ENCODE results near the gene NKX2-2. TPM values are rescaled to one million over a fixed set of nuclear protein-coding genes. Genes with fewer than 3 reads are reported as not detected.

NKX2-2 gene
- total RNA-seq: not detected

DNA sequence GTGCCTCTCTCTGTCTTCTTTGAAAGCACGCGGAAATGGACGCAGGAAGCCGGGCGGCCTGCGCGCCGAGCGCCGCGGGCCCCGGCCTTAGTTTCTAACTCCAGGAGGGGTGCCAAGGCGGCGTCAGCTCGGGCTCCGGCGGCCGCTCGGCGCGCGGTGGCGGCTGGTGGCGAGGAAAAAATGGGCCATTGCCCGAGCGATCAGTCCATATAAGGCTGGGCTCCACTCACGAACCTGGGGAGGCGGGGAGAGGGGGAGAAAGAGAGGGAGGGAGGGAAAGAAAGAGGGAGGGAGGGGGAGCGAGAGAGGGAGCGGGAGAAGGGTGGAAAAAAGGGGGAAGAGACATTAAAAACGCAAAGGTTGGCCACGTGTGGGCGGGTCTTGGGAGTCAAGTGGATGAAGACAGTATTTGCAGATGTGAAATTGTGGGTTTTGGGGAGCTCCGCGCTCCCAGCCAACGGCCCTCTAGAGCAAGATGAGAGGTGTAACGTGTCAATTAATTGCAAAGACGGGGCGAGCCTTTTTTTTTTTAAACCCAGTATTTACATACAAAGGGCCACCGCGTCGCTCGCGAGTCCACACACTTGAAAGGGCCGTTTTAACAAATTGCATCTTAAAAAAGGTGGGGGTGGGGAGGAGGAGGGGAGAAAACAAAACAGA lies at the start of gene NKX2-2:
TSS of gene NKX2-2 (minus strand) at position 184 of the 660 bp plus-strand sequence. CDS start 395 bp downstream, outside the sequence.
- no peak within 1 kb of the TSS for H3K4me3 ChIP-seq (ENCODE audit: low read depth, poor library complexity, severe bottlenecking)
- intact Hi-C loops (cut with DNase I; ENCODE audit: low total_unique reads): no loop called here
- 2 to 3% methylated on average over 45 of the region's 45 CpGs for WGBS, 2 donors
- DNase-seq (ENCODE audit: low spot score in 2 of 2): no peak
- TF ChIP-seq CTCF (IDR thresholded peaks at IDR 0.05): no peak
- TF ChIP-seq POLR2A (IDR thresholded peaks at IDR 0.05): no peak

DNA sequence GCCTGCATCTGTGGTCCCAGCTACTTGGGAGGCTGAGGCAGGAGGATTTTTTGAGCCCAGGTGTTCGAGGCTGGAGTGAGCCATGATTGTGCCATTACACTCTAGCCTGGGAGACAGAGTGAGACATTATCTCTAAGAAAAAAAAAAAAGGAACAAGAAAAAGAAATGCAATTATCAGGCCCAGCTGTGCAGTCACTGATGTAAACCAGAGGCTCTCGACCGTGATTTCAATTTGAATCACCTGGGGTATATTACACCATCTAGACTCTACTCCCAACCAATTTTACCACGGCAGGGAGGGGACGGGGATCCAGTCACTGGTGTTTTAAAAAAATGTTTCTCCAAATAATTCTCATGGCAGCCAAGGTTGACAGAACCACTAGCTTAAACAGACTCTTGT lies 48.8 kb upstream of the NKX2-2 start:
- H3K4me3 ChIP-seq (ENCODE audit: low read depth, poor library complexity, severe bottlenecking): no peak overlapping the region
- intact Hi-C loops (cut with DNase I; ENCODE audit: low total_unique reads): no loop called here
- peak in 1 of 2 donors; percentile 9 for DNase-seq (ENCODE audit: low spot score in 2 of 2)
- TF ChIP-seq POLR2A (IDR thresholded peaks at IDR 0.05) (no peak), CTCF (IDR thresholded peaks at IDR 0.05) (no peak)
- 68 to 78% methylated on average over 5 of the region's 5 CpGs for WGBS, 2 donors

DNA sequence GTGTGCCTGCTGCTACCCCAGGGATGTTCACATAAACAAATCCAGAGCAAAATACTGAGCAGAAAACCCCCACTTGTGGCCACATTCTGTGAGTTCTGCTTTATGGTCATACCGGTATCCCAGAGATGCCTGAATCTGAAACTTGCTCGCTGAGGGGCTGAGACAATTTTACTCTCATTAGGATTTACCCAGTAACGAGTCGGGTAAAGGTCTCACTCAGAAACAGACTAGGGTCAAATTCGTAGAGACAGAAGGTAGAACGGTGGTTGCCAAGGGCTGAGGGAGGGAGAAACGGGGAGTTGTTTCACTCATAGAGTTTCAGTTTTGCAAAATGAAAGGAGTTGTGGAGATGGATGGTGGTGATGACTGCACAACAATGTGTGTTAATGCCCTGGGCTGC lies 45.4 kb upstream of the NKX2-2 start:
- WGBS, 2 donors: 78 to 79% methylated on average over 7 of the region's 7 CpGs
- intact Hi-C loops (cut with DNase I; ENCODE audit: low total_unique reads): no loop called here
- peak in 1 of 2 donors; percentile 36 for DNase-seq (ENCODE audit: low spot score in 2 of 2)

DNA sequence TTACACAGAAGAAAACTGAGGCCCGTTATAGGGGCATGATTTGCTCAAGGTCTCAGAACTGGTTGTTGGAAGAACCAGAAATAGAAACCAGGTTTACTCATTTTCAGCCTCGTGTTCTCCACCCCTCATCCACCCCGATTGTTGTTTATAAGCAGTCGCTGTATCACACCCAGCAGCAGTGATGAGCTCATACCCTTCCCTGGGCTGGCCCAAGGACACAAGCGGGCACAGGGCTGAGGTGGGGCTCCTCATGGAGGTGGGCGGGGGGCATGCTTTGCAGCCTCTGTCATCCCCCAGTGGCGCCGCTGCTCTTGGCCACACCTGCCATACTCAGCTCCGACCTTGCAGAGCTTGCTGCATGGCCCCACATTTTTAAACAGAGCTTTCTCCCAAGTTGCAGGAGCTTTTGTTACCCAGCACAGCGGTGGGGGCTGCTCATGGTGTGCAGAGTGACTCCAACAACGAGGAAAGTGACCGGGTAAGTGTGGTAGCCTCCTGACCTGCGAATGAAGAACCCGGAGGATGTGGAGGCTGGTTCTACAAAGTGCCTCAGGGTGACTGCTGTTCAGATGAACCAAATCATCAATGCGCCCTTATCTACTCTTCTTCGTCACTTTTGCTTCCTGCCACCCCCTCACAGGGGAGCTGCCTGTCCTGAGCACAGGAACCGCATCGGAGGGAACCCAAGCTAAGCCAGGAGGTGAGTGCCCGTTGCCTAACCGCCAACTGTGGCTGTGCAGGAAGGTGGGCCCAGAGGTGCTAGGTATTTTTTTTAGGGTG lies 43.6 kb upstream of the NKX2-2 start:
- DNase-seq (ENCODE audit: low spot score in 2 of 2): peak in 1 of 2 donors; percentile 63
- intact Hi-C loops (cut with DNase I; ENCODE audit: low total_unique reads): no loop called here
- WGBS, 2 donors: 81 to 82% methylated on average over 20 of the region's 20 CpGs
- TF ChIP-seq CTCF (IDR thresholded peaks at IDR 0.05): no peak
- TF ChIP-seq POLR2A (IDR thresholded peaks at IDR 0.05): no peak
- H3K4me3 ChIP-seq (ENCODE audit: low read depth, poor library complexity, severe bottlenecking): no peak overlapping the region

More for the DNA sequence above, 45.4 kb upstream of the NKX2-2 start:
- no peak overlapping the region for H3K4me3 ChIP-seq (ENCODE audit: low read depth, poor library complexity, severe bottlenecking)
- TF ChIP-seq CTCF (IDR thresholded peaks at IDR 0.05) (no peak), POLR2A (IDR thresholded peaks at IDR 0.05) (no peak)

GRCh38 chr20:21556398-21556797 lies 42.5 kb upstream of the NKX2-2 start:
- 80 to 83% methylated on average over 2 of the region's 2 CpGs for WGBS, 2 donors
- DNase-seq (ENCODE audit: low spot score in 2 of 2): peak in 1 of 2 donors; percentile 18
- no peak overlapping the region for H3K4me3 ChIP-seq (ENCODE audit: low read depth, poor library complexity, severe bottlenecking)
- intact Hi-C loops (cut with DNase I; ENCODE audit: low total_unique reads): no loop called here
- TF ChIP-seq CTCF (IDR thresholded peaks at IDR 0.05) (no peak), POLR2A (IDR thresholded peaks at IDR 0.05) (no peak)

All from lower leg skin (tissue), 4 donors.